SK-N-SH (cell line): ENCODE measurements around the gene CHCHD3. TPM values are rescaled to one million over a fixed set of nuclear protein-coding genes. Genes with fewer than 3 reads are reported as not detected.

Experiments
- CTCF ChIA-PET: fragments of 300-600, 350-600 bp; formaldehyde crosslinking; extraction: SDS; loops from one replicate; lab custom pipeline; 2021; lab: Yijun Ruan, JAX
- POLR2A ChIA-PET: fragments of 350-600 bp; sonication (Branson Sonifier 250); formaldehyde crosslinking; extraction: SDS; loops from one replicate; lab custom pipeline; 2020; ENCODE audit warnings: antibody characterized with exemption, inconsistent platforms; lab: Yijun Ruan, JAX
- DNase-seq: peaks from one replicate; pipeline ENCODE4 v3.0.0; 2012
- H2AFZ ChIP-seq: fragments of 200-600 bp; sonication (generic); 2 replicates; pipeline ENCODE4 v1.8.1; 2016; ENCODE audit warnings: antibody characterized with exemption, mild to moderate bottlenecking, low read depth
- H3F3A ChIP-seq: fragments of 200-600 bp; sonication (generic); replicated peaks from 2 replicates; pipeline ENCODE3; 2016; ENCODE audit warnings: antibody characterized with exemption, mild to moderate bottlenecking; ENCODE audit not compliant: insufficient read depth
- H3K27ac ChIP-seq, 2 experiments: fragments of 200-500 bp in 1 of 2; fragments of 200-600 bp in 1 of 2; sonication (Bioruptor generic) in 1 of 2; sonication (generic), shearing (Covaris generic) in 1 of 2; 2 replicates each; pipeline versions ENCODE4 v1.5.1 to v1.6.1; 2014 to 2016; ENCODE audit warnings: low read depth in 2 of 2, inconsistent platforms in 1 of 2, low read length in 1 of 2, mild to moderate bottlenecking in 1 of 2, mixed read lengths in 1 of 2
- H3K27me3 ChIP-seq: fragments of 200-600 bp; sonication (generic), shearing (Covaris generic); 2 replicates; pipeline ENCODE4 v1.6.1; 2016; ENCODE audit warnings: mixed run types; ENCODE audit not compliant: insufficient read depth
- H3K36me3 ChIP-seq, 2 experiments: fragments of 200-500 bp in 1 of 2; fragments of 200-600 bp in 1 of 2; sonication (Bioruptor generic) in 1 of 2; sonication (generic) in 1 of 2; replicated peaks in 1 of 2; 2 replicates each; pipeline versions ENCODE3 to v1.5.1; 2014 to 2016; ENCODE audit warnings: low read length in 1 of 2, mild to moderate bottlenecking in 1 of 2; ENCODE audit not compliant: insufficient read depth in 2 of 2, control insufficient read depth in 1 of 2
- H3K4me1 ChIP-seq, 2 experiments: fragments of 200-500 bp in 1 of 2; fragments of 200-600 bp in 1 of 2; sonication (Bioruptor generic) in 1 of 2; sonication (generic), shearing (Covaris generic) in 1 of 2; 2 replicates each; pipeline versions ENCODE4 v1.5.1 to v1.6.1; 2014 to 2016; ENCODE audit warnings: low read depth in 1 of 2, low read length in 1 of 2, mixed run types in 1 of 2; ENCODE audit not compliant: insufficient read depth in 2 of 2, control insufficient read depth in 1 of 2
- H3K4me2 ChIP-seq: fragments of 200-600 bp; sonication (generic), shearing (Covaris generic); 2 replicates; pipeline ENCODE4 v1.6.1; 2017; ENCODE audit warnings: mixed run types
- H3K4me3 ChIP-seq, 2 experiments: fragments of 200-500 bp in 1 of 2; fragments of 200-600 bp in 1 of 2; sonication (Bioruptor generic) in 1 of 2; sonication (generic), shearing (Covaris generic) in 1 of 2; 2 replicates each; pipeline versions ENCODE4 v1.5.1 to v1.8.1; 2014 to 2016; ENCODE audit warnings: low read depth in 2 of 2, inconsistent platforms in 1 of 2, low read length in 1 of 2, mild to moderate bottlenecking in 1 of 2, mixed read lengths in 1 of 2, moderate library complexity in 1 of 2
- H3K79me2 ChIP-seq: fragments of 200-600 bp; sonication (generic); 2 replicates; pipeline ENCODE4 v1.8.1; 2017; ENCODE audit warnings: mild to moderate bottlenecking; ENCODE audit not compliant: insufficient read depth
- H3K9ac ChIP-seq: fragments of 200-600 bp; sonication (generic); 2 replicates; pipeline ENCODE4 v1.6.1; 2017; ENCODE audit warnings: mixed run types
- H3K9me2 ChIP-seq: fragments of 200-600 bp; sonication (generic); 2 replicates; pipeline ENCODE4 v1.6.1; 2017; ENCODE audit warnings: mixed run types
- H3K9me3 ChIP-seq: fragments of 200-600 bp; sonication (generic); 2 replicates; pipeline ENCODE4 v1.6.1; 2017; ENCODE audit warnings: mixed run types, mild to moderate bottlenecking, moderate library complexity
- H4K20me1 ChIP-seq: fragments of 200-600 bp; sonication (generic); 2 replicates; pipeline ENCODE4 v1.6.1; 2017; ENCODE audit warnings: mild to moderate bottlenecking, mixed run types; ENCODE audit not compliant: insufficient read depth
- EZH2phosphoT487 ChIP-seq: fragments of 200-600 bp; sonication (generic); IDR thresholded peaks from 2 replicates; pipeline ENCODE4 v1.6.1; 2017; ENCODE audit warnings: low read depth, mixed run types, mild to moderate bottlenecking, antibody characterized with exemption, moderate library complexity, borderline replicate concordance
- JUND ChIP-seq: IDR thresholded peaks from 2 replicates; pipeline ENCODE4 v1.4.0; 2012
- NFIC ChIP-seq: IDR thresholded peaks from 2 replicates; pipeline ENCODE4 v1.4.0; 2012; ENCODE audit warnings: borderline replicate concordance
- NRF1 ChIP-seq: IDR thresholded peaks from 2 replicates; pipeline ENCODE4 v1.6.1; 2012; ENCODE audit warnings: low read depth, mild to moderate bottlenecking, low read length
- POLR2AphosphoS5 ChIP-seq: IDR thresholded peaks from 2 replicates; pipeline ENCODE4 v1.6.1; 2012; ENCODE audit warnings: low read depth, low read length
- RAD21 ChIP-seq: IDR thresholded peaks from 2 replicates; pipeline ENCODE4 v1.6.1; 2012; ENCODE audit warnings: mild to moderate bottlenecking, low read length
- RXRA ChIP-seq: IDR thresholded peaks from 2 replicates; pipeline ENCODE4 v1.4.0; 2012; ENCODE audit warnings: low read depth, mild to moderate bottlenecking, borderline replicate concordance
- SIN3A ChIP-seq: IDR thresholded peaks from 2 replicates; pipeline ENCODE4 v1.6.1; 2012; ENCODE audit warnings: low read depth, mild to moderate bottlenecking, low read length, moderate library complexity, borderline replicate concordance
- SMC3 ChIP-seq: IDR thresholded peaks from 2 replicates; pipeline ENCODE4 v1.6.1; 2012; ENCODE audit warnings: low read depth, low read length, improper control_type of control experiment
- TCF12 ChIP-seq: IDR thresholded peaks from 2 replicates; pipeline ENCODE4 v1.4.0; 2012
- TEAD4 ChIP-seq: IDR thresholded peaks from 2 replicates; pipeline ENCODE4 v1.4.0; 2012; ENCODE audit warnings: mild to moderate bottlenecking, borderline replicate concordance; ENCODE audit not compliant: insufficient read depth
- YY1 ChIP-seq: IDR thresholded peaks from 2 replicates; pipeline ENCODE4 v1.4.0; 2012; ENCODE audit warnings: low read depth, mild to moderate bottlenecking
- WGBS: methylation state at CpG from one replicate; pipeline ENCODE4 v1.1.6; 2017; ENCODE audit warnings: low lambda C conversion rate; 5-methylcytosine and 5-hydroxymethylcytosine counted together
- polyA plus RNA-seq, 3 experiments: library from polyadenylated mRNA; depleted of rRNA; stranded (reverse); fragments of >200 nt; gene quantifications; 2 replicates each; pipeline ENCODE4 v1.2.3, GENCODE V29; 2012
- TF ChIP-seq, protein P1 (sequence below): IDR thresholded peaks from 2 replicates; pipeline ENCODE4 v1.6.1; 2012; ENCODE audit warnings: mild to moderate bottlenecking, low read depth, low read length, moderate library complexity
- TF ChIP-seq, protein P2 (sequence below): IDR thresholded peaks from 2 replicates; pipeline ENCODE4 v1.4.0; 2012; ENCODE audit warnings: low read depth
- TF ChIP-seq, protein P3 (sequence below): fragments of 150-350 bp; IDR thresholded peaks from 2 replicates; pipeline ENCODE4 v1.6.1; 2016; ENCODE audit warnings: mild to moderate bottlenecking, low read depth, low read length
- TF ChIP-seq, protein P4 (sequence below): IDR thresholded peaks from 2 replicates; pipeline ENCODE4 v1.4.0; 2012; ENCODE audit warnings: low read depth, borderline replicate concordance

Gene CHCHD3
- polyA plus RNA-seq, 1 of the 3 experiments (the other 2 are of a cell fraction): 97.1 TPM

DNA sequence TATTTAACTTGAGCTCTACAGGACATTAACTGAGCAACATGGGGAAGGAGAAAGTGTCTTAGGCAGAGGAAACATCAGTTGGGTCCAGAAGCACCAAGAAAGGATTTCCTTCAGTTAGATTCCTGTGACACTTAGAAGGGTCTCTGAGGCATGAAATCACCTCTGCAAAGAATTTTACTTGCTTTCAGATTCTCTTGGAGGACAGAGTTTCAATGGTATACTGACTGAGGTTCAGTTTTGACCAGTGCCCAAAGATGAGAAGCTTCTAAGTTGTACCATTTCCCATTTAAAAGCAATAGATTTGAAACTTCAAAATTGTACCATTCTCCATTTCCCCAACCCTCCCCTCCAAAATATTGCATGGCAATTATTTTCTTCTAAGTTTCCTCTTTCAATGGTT, 102.4 kb downstream of the CHCHD3 start:
- POLR2A ChIA-PET: no interaction called here
- no peak overlapping the region for H2AFZ ChIP-seq
- no peak overlapping the region for H3K9ac ChIP-seq
- no peak overlapping the region for H3K27ac ChIP-seq
- peaks cover 38% of the 10 kb centered on the region for H3K79me2 ChIP-seq
- H3K9me3 ChIP-seq: no peaks in the 10 kb centered on the region
- no peaks in the 10 kb centered on the region for H3F3A ChIP-seq
- H3K4me3 ChIP-seq: no peak overlapping the region
- no peak for DNase-seq
- peaks cover 8% of the 10 kb centered on the region for H4K20me1 ChIP-seq
- peaks cover 0 to 10% of the 10 kb centered on the region in 2 experiments; a peak in 1 of 4 replicates for H3K4me1 ChIP-seq
- peaks cover 0 to 5% of the 10 kb centered on the region in 2 experiments for H3K36me3 ChIP-seq
- H3K27me3 ChIP-seq: no peaks in the 10 kb centered on the region
- H3K9me2 ChIP-seq: no peaks in the 10 kb centered on the region
- H3K4me2 ChIP-seq: no peak overlapping the region
- TF ChIP-seq TCF12: no peak
- TF ChIP-seq JUND: no peak
- TF ChIP-seq, protein P1, sequence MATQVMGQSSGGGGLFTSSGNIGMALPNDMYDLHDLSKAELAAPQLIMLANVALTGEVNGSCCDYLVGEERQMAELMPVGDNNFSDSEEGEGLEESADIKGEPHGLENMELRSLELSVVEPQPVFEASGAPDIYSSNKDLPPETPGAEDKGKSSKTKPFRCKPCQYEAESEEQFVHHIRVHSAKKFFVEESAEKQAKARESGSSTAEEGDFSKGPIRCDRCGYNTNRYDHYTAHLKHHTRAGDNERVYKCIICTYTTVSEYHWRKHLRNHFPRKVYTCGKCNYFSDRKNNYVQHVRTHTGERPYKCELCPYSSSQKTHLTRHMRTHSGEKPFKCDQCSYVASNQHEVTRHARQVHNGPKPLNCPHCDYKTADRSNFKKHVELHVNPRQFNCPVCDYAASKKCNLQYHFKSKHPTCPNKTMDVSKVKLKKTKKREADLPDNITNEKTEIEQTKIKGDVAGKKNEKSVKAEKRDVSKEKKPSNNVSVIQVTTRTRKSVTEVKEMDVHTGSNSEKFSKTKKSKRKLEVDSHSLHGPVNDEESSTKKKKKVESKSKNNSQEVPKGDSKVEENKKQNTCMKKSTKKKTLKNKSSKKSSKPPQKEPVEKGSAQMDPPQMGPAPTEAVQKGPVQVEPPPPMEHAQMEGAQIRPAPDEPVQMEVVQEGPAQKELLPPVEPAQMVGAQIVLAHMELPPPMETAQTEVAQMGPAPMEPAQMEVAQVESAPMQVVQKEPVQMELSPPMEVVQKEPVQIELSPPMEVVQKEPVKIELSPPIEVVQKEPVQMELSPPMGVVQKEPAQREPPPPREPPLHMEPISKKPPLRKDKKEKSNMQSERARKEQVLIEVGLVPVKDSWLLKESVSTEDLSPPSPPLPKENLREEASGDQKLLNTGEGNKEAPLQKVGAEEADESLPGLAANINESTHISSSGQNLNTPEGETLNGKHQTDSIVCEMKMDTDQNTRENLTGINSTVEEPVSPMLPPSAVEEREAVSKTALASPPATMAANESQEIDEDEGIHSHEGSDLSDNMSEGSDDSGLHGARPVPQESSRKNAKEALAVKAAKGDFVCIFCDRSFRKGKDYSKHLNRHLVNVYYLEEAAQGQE: no peak
- CTCF ChIA-PET: interaction anchor here (1.2 to 1.5 kb wide), 2 partner anchors 12 to 71 kb away, joined by 5 to 7 read pairs; no protein-coding TSS in a partner anchor

DNA sequence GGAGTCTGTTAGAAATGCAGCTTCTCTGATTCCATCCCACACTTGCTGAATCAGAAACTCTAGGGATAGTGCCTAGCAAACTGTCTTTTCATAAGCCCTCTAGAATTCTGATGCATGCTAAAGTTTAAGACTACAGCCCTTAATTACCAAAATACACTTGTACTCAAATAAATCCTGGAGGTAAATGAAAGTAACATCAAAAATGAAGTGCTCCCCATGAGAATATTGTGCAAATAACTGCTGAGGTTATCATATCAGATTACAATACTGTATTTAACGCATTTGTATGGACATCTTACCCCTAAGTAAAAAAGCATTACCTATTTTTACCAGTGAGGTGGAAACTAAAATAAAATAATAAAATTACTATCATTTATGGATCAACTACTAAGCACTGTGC, 104.7 kb downstream of the CHCHD3 start:
- peaks cover 21 to 22% of the 10 kb centered on the region in 2 experiments for H3K36me3 ChIP-seq
- no peaks in the 10 kb centered on the region for H3K9me3 ChIP-seq
- H3K79me2 ChIP-seq: peaks cover 36% of the 10 kb centered on the region
- peaks cover 0 to 10% of the 10 kb centered on the region in 2 experiments; a peak in 1 of 4 replicates for H3K4me1 ChIP-seq
- no peak overlapping the region for H2AFZ ChIP-seq
- no peaks in the 10 kb centered on the region for H3F3A ChIP-seq
- POLR2A ChIA-PET: no interaction called here
- no peak overlapping the region for H3K27ac ChIP-seq
- TF ChIP-seq, protein P2, sequence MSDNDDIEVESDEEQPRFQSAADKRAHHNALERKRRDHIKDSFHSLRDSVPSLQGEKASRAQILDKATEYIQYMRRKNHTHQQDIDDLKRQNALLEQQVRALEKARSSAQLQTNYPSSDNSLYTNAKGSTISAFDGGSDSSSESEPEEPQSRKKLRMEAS: no peak
- no peak for TF ChIP-seq YY1
- TF ChIP-seq TEAD4: no peak
- TF ChIP-seq NRF1: no peak
- no peak for TF ChIP-seq SIN3A
- no peak for TF ChIP-seq RXRA
- no peak for TF ChIP-seq SMC3
- TF ChIP-seq NFIC: no peak
- TF ChIP-seq, protein P3, sequence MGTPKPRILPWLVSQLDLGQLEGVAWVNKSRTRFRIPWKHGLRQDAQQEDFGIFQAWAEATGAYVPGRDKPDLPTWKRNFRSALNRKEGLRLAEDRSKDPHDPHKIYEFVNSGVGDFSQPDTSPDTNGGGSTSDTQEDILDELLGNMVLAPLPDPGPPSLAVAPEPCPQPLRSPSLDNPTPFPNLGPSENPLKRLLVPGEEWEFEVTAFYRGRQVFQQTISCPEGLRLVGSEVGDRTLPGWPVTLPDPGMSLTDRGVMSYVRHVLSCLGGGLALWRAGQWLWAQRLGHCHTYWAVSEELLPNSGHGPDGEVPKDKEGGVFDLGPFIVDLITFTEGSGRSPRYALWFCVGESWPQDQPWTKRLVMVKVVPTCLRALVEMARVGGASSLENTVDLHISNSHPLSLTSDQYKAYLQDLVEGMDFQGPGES: no peak
- TF ChIP-seq, protein P4, sequence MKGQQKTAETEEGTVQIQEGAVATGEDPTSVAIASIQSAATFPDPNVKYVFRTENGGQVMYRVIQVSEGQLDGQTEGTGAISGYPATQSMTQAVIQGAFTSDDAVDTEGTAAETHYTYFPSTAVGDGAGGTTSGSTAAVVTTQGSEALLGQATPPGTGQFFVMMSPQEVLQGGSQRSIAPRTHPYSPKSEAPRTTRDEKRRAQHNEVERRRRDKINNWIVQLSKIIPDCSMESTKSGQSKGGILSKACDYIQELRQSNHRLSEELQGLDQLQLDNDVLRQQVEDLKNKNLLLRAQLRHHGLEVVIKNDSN: no peak
- TF ChIP-seq POLR2AphosphoS5: no peak
- TF ChIP-seq, protein P1: no peak
- TF ChIP-seq RAD21: no peak
- no peak for TF ChIP-seq EZH2phosphoT487
- TF ChIP-seq JUND: no peak
- H3K9ac ChIP-seq: no peak overlapping the region
- CTCF ChIA-PET: no interaction called here
- no peak for DNase-seq
- H3K4me3 ChIP-seq: no peak overlapping the region
- H3K27me3 ChIP-seq: no peaks in the 10 kb centered on the region
- peaks cover 8% of the 10 kb centered on the region for H4K20me1 ChIP-seq
- H3K4me2 ChIP-seq: no peak overlapping the region
- 96% methylated on average over 1 of the region's 1 CpG for WGBS
- H3K9me2 ChIP-seq: no peaks in the 10 kb centered on the region
